SK-N-SH treated with all-trans-retinoic acid at 6 μM for 48 hours (cell line): ENCODE results near the gene DLX6.

Source experiments
- ATAC-seq: fragments of 200-7000 bp; cut with Tn5 transposase; 3 replicates; pipeline ENCODE4 v1.9.1; 2020; ENCODE audit warnings: mild to moderate bottlenecking, moderate library complexity
- ARNTL ChIP-seq: fragments of 450-650 bp; formaldehyde crosslinking; IDR thresholded peaks from 2 replicates; pipeline ENCODE4 v1.5.0; 2020; ENCODE audit warnings: low read depth, mild to moderate bottlenecking, moderate library complexity, borderline replicate concordance
- BACH2 ChIP-seq: fragments of 250-450 bp; sonication (Bioruptor Pico); IDR thresholded peaks from 2 replicates; pipeline ENCODE4 v1.9.0; 2021; ENCODE audit warnings: mild to moderate bottlenecking, borderline replicate concordance
- CREB5 ChIP-seq: fragments of 250-450 bp; sonication (Bioruptor Pico); IDR thresholded peaks from 2 replicates; pipeline ENCODE4 v1.5.1; 2020; ENCODE audit warnings: low read depth, mild to moderate bottlenecking, moderate library complexity
- CSDC2 ChIP-seq: fragments of 250-450 bp; sonication (Bioruptor Pico); IDR thresholded peaks from 2 replicates; pipeline ENCODE4 v1.5.0; 2020; ENCODE audit warnings: mild to moderate bottlenecking, moderate library complexity
- CSRNP3 ChIP-seq: fragments of 250-450 bp; sonication (Bioruptor Pico); IDR thresholded peaks from 2 replicates; pipeline ENCODE4 v1.5.1; 2021; ENCODE audit warnings: mild to moderate bottlenecking, moderate library complexity
- GLIS3 ChIP-seq: fragments of 250-450 bp; sonication (Bioruptor Pico); IDR thresholded peaks from 2 replicates; pipeline ENCODE4 v1.5.0; 2020; ENCODE audit warnings: mild to moderate bottlenecking, moderate library complexity
- ISL1 ChIP-seq: fragments of 250-450 bp; sonication (Bioruptor Pico); IDR thresholded peaks from 2 replicates; pipeline ENCODE4 v2.1.2; 2022; ENCODE audit warnings: mild to moderate bottlenecking, moderate library complexity
- OSR1 ChIP-seq: fragments of 250-450 bp; sonication (Bioruptor Pico); IDR thresholded peaks from 2 replicates; pipeline ENCODE4 v1.8.0; 2022; ENCODE audit warnings: moderate library complexity, mild to moderate bottlenecking, inconsistent platforms
- POU6F1 ChIP-seq: fragments of 250-450 bp; sonication (Bioruptor Pico); IDR thresholded peaks from 2 replicates; pipeline ENCODE4 v1.8.0; 2021; ENCODE audit warnings: low read depth, mild to moderate bottlenecking, moderate library complexity, borderline replicate concordance
- PPARA ChIP-seq: fragments of 250-450 bp; sonication (Bioruptor Pico); IDR thresholded peaks from 2 replicates; pipeline ENCODE4 v1.5.0; 2020; ENCODE audit warnings: mild to moderate bottlenecking, borderline replicate concordance
- RARB ChIP-seq: fragments of 250-450 bp; sonication (Bioruptor Pico); IDR thresholded peaks from 2 replicates; pipeline ENCODE4 v1.8.0; 2021; ENCODE audit warnings: mild to moderate bottlenecking, moderate library complexity
- SNAI2 ChIP-seq: fragments of 250-450 bp; sonication (Bioruptor Pico); IDR thresholded peaks from 2 replicates; pipeline ENCODE4 v1.5.0; 2020; ENCODE audit warnings: mild to moderate bottlenecking, moderate library complexity
- TCF4 ChIP-seq: fragments of 250-450 bp; sonication (Bioruptor Pico); IDR thresholded peaks from 2 replicates; pipeline ENCODE4 v1.8.0; 2021; ENCODE audit warnings: mild to moderate bottlenecking, moderate library complexity, borderline replicate concordance
- TOX ChIP-seq: fragments of 250-450 bp; sonication (Bioruptor Pico); IDR thresholded peaks from 2 replicates; pipeline ENCODE4 v1.8.0; 2021; ENCODE audit warnings: mild to moderate bottlenecking, moderate library complexity, borderline replicate concordance
- TSHZ2 ChIP-seq: fragments of 250-450 bp; sonication (Bioruptor Pico); IDR thresholded peaks from 2 replicates; pipeline ENCODE4 v1.5.0; 2020; ENCODE audit warnings: mild to moderate bottlenecking, moderate library complexity
- ZC3H10 ChIP-seq: fragments of 250-450 bp; sonication (Bioruptor Pico); IDR thresholded peaks from 2 replicates; pipeline ENCODE4 v1.5.1; 2021; ENCODE audit warnings: mild to moderate bottlenecking, moderate library complexity
- ZFP3 ChIP-seq: fragments of 250-450 bp; sonication (Bioruptor Pico); IDR thresholded peaks from 2 replicates; pipeline ENCODE4 v1.5.0; 2020; ENCODE audit warnings: mild to moderate bottlenecking, moderate library complexity
- ZFP30 ChIP-seq: fragments of 450-650 bp; formaldehyde crosslinking; IDR thresholded peaks from 2 replicates; pipeline ENCODE4 v1.5.0; 2022; ENCODE audit warnings: mild to moderate bottlenecking, moderate library complexity
- ZNF565 ChIP-seq: fragments of 450-650 bp; formaldehyde crosslinking; conservative IDR thresholded peaks from 2 replicates; pipeline ENCODE4 v1.5.0; 2020; ENCODE audit warnings: low read depth, mild to moderate bottlenecking, moderate library complexity
- ZNF70 ChIP-seq: fragments of 450-650 bp; formaldehyde crosslinking; IDR thresholded peaks from 2 replicates; pipeline ENCODE4 v1.5.0; 2020; ENCODE audit warnings: mild to moderate bottlenecking, moderate library complexity

Gene DLX6

GRCh38 chr7:97022491-97023306 is 17.3 kb downstream of the DLX6 start:
- no peak for ATAC-seq
- TF ChIP-seq ZFP3 (CRISPR knock-in tag) (no peak), ZNF70 (CRISPR knock-in tag) (no peak), ZFP30 (no peak)

GRCh38 chr7:97024209-97025129 is 19.1 kb downstream of the DLX6 start, which contains the start of gene DLX5:
DLX5 (minus strand) TSS chr7:97024831; CDS start chr7:97024623, 208 bp downstream.
- peak; percentile 73 for ATAC-seq
- no peak for TF ChIP-seq TSHZ2
- TF ChIP-seq RARB (CRISPR knock-in tag), result no peak
- no peak for TF ChIP-seq TOX (CRISPR knock-in tag)

- no peak for ATAC-seq
- TF ChIP-seq SNAI2 (CRISPR knock-in tag) (no peak), CSRNP3 (CRISPR knock-in tag) (no peak), ZC3H10 (CRISPR knock-in tag) (no peak), ZNF565 (CRISPR knock-in tag) (no peak), ARNTL (CRISPR knock-in tag) (no peak), CSDC2 (CRISPR knock-in tag) (no peak), RARB (CRISPR knock-in tag) (no peak), TSHZ2 (no peak), TCF4 (CRISPR knock-in tag) (no peak), PPARA (CRISPR knock-in tag) (no peak), ISL1 (CRISPR knock-in tag) (no peak), GLIS3 (CRISPR knock-in tag) (no peak), OSR1 (CRISPR knock-in tag) (no peak), BACH2 (no peak)
Measured at GRCh38 chr7:97025130-97025499, 19.8 kb downstream of the DLX6 start.

GRCh38 chr7:97025983-97026714 is 20.8 kb downstream of the DLX6 start:
- ATAC-seq, result no peak
- TF ChIP-seq ISL1 (CRISPR knock-in tag) (no peak), GLIS3 (CRISPR knock-in tag) (no peak), TSHZ2 (no peak), CREB5 (no peak), POU6F1 (CRISPR knock-in tag) (no peak), ARNTL (CRISPR knock-in tag) (no peak), PPARA (CRISPR knock-in tag) (no peak), ZC3H10 (CRISPR knock-in tag) (no peak)
